Endodermal cell (in vitro differentiated cells): ENCODE results near the gene BTBD2. TPM values are rescaled to one million over a fixed set of nuclear protein-coding genes. Genes with fewer than 3 reads are reported as not detected.

Experiments used
- DNase-seq: peaks from one replicate; pipeline ENCODE4 v3.0.0-alpha.2; 2017
- H3K27ac ChIP-seq: 2 replicates; pipeline ENCODE4 v1.5.1; 2013; ENCODE audit warnings: mild to moderate bottlenecking, low read depth, low read length, moderate library complexity
- H3K27me3 ChIP-seq: 2 replicates; pipeline ENCODE4 v1.6.1; 2013; ENCODE audit warnings: mild to moderate bottlenecking, low read length, moderate library complexity; ENCODE audit not compliant: insufficient read depth, control insufficient read depth, poor library complexity, severe bottlenecking
- H3K36me3 ChIP-seq: 2 replicates; pipeline ENCODE4 v1.7.0; 2013; ENCODE audit warnings: mild to moderate bottlenecking, low read length, moderate library complexity; ENCODE audit not compliant: control insufficient read depth, insufficient read depth
- H3K4me1 ChIP-seq: one replicate; pipeline ENCODE4 v1.7.0; 2013; ENCODE audit warnings: low read length; ENCODE audit not compliant: control insufficient read depth, insufficient read depth
- H3K4me3 ChIP-seq: 2 replicates; pipeline ENCODE4 v1.5.1; 2013; ENCODE audit warnings: mild to moderate bottlenecking, low read length, moderate library complexity
- H3K9ac ChIP-seq: 2 replicates; pipeline ENCODE4 v1.6.1; 2013; ENCODE audit warnings: mild to moderate bottlenecking, low read length, moderate library complexity; ENCODE audit not compliant: poor library complexity, severe bottlenecking; ENCODE audit errors: extremely low read depth
- H3K9me3 ChIP-seq: 2 replicates; pipeline ENCODE4 v1.6.1; 2013; ENCODE audit warnings: mild to moderate bottlenecking, low read length, moderate library complexity; ENCODE audit not compliant: control insufficient read depth
- H3K27ac Mint-ChIP-seq: 2 replicates; pipeline ENCODE4 v1.8.0; 2020; ENCODE audit warnings: mixed read lengths
- H3K27me3 Mint-ChIP-seq: 2 replicates; pipeline ENCODE4 v1.8.0; 2021; ENCODE audit warnings: mild to moderate bottlenecking, mixed read lengths; ENCODE audit not compliant: insufficient read depth
- H3K36me3 Mint-ChIP-seq: 2 replicates; pipeline ENCODE4 v1.8.0; 2020; ENCODE audit warnings: low read depth, mixed read lengths
- H3K4me1 Mint-ChIP-seq: 2 replicates; pipeline ENCODE4 v1.8.0; 2020; ENCODE audit warnings: mixed read lengths
- H3K4me3 Mint-ChIP-seq: 2 replicates; pipeline ENCODE4 v1.8.0; 2020; ENCODE audit warnings: mild to moderate bottlenecking, moderate library complexity, mixed read lengths
- H3K9me3 Mint-ChIP-seq: 2 replicates; pipeline ENCODE4 v1.8.0; 2020; ENCODE audit warnings: mild to moderate bottlenecking, mixed read lengths
- WGBS, 2 experiments: methylation state at CpG; one replicate each; pipeline versions ENCODE4 v1.1.5 to v1.1.7; 2013; ENCODE audit warnings: missing lambda C conversion rate in 2 of 2, mixed read lengths in 1 of 2; ENCODE audit not compliant: insufficient coverage in 1 of 2, insufficient read length in 1 of 2; 5-methylcytosine and 5-hydroxymethylcytosine counted together
- total RNA-seq, 2 donors: library from RNA; stranded (reverse); fragmentation: NEBNext Ultra II Directional in 1 of 2; extraction: Animal tissue kit (Norgen Biotek cat#: 25700) in 1 of 2; gene quantifications; 2 replicates in 1 of 2; 3 replicates in 1 of 2; pipeline ENCODE4 v1.2.1, GENCODE V29; 2021
- TF ChIP-seq, protein P1 (sequence below): fragments of 200-600 bp; sonication (generic); conservative IDR thresholded peaks from 2 replicates; pipeline ENCODE4 v1.5.0; 2021; ENCODE audit warnings: antibody characterized with exemption, mild to moderate bottlenecking

The BTBD2 gene
- total RNA-seq, 2 donors from 2014 or later, result 107 to 112 TPM

DNA sequence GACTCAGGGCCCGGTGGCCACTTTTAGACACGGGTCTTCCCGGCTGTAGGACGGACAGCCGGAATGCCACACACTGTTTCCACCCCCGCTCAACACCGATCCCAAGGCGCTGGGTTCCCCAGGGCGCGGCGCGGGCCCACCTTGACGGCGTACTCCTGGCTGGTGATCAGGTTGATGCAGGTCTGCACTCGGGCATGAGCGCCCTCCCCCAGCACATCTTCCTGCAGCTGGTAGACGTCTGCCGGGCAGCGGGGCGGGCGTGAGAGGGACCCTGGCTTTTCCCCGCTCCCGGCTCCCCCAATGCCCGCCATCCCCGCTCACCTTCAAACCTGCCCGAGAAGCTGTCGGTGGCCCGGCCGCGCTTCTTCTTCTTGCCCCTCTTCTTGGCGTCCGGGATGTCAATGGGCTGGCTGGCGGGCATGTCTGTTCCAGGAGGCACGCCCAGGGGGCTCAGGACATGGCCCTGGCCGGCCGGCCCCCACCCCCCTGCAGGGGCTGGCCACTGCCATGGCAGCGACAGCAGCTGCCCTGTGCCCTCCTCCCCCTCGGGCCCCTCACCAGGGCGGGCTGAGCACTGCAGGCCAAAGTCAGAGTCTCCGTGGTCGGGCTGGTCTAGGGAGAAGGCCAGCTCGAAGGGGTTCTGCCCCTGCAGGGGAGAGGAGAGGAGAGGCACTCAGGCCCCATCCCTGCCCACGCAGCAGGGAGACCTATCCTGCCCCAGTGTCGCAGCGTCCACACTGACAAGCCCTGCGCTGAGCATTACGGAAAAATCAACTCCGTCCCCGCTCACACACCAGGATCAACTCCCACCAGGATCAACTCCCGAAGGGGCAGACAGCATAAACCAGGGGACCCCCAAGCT lies 30.8 kb upstream of the BTBD2 start:
- no peak overlapping the region for H3K4me3 Mint-ChIP-seq
- H3K4me1 ChIP-seq, result peaks cover 14% of the 10 kb centered on the region
- H3K36me3 Mint-ChIP-seq, result peaks cover 8% of the 10 kb centered on the region
- H3K27me3 Mint-ChIP-seq, result no peaks in the 10 kb centered on the region
- H3K4me1 Mint-ChIP-seq, result no peaks in the 10 kb centered on the region
- no peak overlapping the region for H3K27ac Mint-ChIP-seq
- H3K9ac ChIP-seq, result no peak overlapping the region
- no peak overlapping the region for H3K4me3 ChIP-seq
- H3K9me3 ChIP-seq, result no peaks in the 10 kb centered on the region
- peaks cover 27% of the 10 kb centered on the region for H3K36me3 ChIP-seq
- H3K27me3 ChIP-seq, result no peaks in the 10 kb centered on the region
- H3K27ac ChIP-seq, result no peak overlapping the region
- DNase-seq, result no peak
- TF ChIP-seq, protein P1, sequence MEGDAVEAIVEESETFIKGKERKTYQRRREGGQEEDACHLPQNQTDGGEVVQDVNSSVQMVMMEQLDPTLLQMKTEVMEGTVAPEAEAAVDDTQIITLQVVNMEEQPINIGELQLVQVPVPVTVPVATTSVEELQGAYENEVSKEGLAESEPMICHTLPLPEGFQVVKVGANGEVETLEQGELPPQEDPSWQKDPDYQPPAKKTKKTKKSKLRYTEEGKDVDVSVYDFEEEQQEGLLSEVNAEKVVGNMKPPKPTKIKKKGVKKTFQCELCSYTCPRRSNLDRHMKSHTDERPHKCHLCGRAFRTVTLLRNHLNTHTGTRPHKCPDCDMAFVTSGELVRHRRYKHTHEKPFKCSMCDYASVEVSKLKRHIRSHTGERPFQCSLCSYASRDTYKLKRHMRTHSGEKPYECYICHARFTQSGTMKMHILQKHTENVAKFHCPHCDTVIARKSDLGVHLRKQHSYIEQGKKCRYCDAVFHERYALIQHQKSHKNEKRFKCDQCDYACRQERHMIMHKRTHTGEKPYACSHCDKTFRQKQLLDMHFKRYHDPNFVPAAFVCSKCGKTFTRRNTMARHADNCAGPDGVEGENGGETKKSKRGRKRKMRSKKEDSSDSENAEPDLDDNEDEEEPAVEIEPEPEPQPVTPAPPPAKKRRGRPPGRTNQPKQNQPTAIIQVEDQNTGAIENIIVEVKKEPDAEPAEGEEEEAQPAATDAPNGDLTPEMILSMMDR, result no peak
- no peaks in the 10 kb centered on the region for H3K9me3 Mint-ChIP-seq
- WGBS, 2 experiments, result 94 to 95% methylated on average over 41 to 50 of the region's 50 CpGs

DNA sequence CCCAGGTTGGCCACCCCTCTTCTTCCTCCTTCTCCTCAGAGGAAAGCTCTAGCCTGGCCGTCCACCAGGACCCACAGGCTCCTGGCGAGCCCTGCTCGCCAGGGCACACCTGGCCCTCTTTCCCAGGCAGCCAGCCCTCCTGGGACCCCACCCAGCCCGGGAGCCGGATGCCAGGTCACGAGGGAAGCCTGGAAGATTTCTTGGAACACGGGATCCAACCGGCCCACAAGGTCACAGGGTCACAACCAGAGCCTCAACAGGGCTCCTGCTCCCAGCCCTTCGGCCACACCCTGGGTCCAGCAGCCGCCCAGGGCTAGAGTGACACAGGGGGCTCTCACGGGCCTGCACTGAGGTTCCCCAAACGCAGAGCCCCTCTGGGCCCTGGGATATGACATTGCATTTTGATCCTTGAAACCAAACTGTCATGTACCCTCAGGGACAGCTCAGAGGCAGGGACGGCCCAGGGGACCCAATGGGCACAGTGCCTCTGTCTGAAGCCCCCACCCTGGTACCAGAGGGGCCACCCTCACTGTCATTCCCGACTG lies 30.1 kb upstream of the BTBD2 start:
- peaks cover 34% of the 10 kb centered on the region for H3K36me3 ChIP-seq
- H3K27me3 ChIP-seq, result no peaks in the 10 kb centered on the region
- H3K27ac ChIP-seq, result no peak overlapping the region
- TF ChIP-seq, protein P1, result no peak
- H3K9ac ChIP-seq, result no peak overlapping the region
- Mint-ChIP-seq H3K9me3 (no peaks in the 10 kb centered on the region), H3K27me3 (no peaks in the 10 kb centered on the region), H3K36me3 (peaks cover 11% of the 10 kb centered on the region), H3K4me1 (no peaks in the 10 kb centered on the region), H3K27ac (no peak overlapping the region), H3K4me3 (no peak overlapping the region)
- H3K9me3 ChIP-seq, result no peaks in the 10 kb centered on the region
- no peak for DNase-seq
- no peak overlapping the region for H3K4me3 ChIP-seq
- 93 to 98% methylated on average over 9 to 14 of the region's 14 CpGs for WGBS, 2 experiments
- peaks cover 14% of the 10 kb centered on the region for H3K4me1 ChIP-seq

DNA sequence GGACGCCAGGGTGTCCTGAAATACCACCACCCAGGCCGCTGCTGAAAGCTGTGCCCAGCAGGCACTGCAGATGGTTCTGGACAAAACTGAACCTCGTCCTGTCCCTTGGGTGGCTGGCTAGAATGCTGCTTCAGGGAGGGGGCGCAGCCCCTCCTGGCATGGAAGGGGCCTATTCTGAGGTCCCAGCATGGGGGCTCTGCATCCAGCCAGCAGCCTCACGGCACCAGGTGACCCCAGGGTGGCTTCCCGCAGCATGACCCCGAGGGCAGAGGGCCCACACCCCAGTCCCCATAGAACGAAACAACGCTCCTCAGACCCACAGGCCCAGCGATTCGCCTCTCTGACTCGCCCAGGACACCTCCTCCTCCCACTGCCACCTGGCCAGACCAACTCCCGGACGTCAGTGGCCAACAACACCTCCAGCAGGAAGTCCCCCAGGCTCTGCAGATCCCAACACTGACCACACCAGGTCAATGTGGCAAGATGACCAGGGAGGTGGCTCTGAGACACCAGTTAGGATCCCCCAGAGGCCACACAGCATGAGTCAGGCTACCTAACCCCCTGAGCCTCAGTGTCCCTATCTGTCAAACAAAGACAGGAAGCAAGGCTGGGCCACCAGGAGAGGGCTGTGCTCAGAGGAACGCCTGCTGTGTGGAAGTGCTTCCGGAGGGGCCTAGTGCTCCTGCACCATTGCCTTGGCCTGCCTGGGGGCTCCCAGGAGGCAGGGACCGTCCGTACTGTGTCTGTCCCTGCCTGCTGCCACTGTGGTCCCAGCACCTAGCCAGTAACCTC lies 29.4 kb upstream of the BTBD2 start:
- no peaks in the 10 kb centered on the region for H3K4me1 Mint-ChIP-seq
- TF ChIP-seq, protein P1, result no peak
- Histone ChIP-seq H3K27me3 (no peaks in the 10 kb centered on the region), H3K9me3 (no peaks in the 10 kb centered on the region), H3K36me3 (peaks cover 40% of the 10 kb centered on the region), H3K27ac (no peak overlapping the region), H3K4me3 (no peak overlapping the region), H3K4me1 (peaks cover 14% of the 10 kb centered on the region), H3K9ac (no peak overlapping the region)
- no peak overlapping the region for H3K4me3 Mint-ChIP-seq
- peak overlapping the region; percentile 30 for H3K27ac Mint-ChIP-seq
- H3K36me3 Mint-ChIP-seq, result peaks cover 13% of the 10 kb centered on the region
- WGBS, 2 experiments, result 93 to 95% methylated on average over 12 to 18 of the region's 18 CpGs
- DNase-seq, result peak; percentile 45
- no peaks in the 10 kb centered on the region for H3K9me3 Mint-ChIP-seq
- no peaks in the 10 kb centered on the region for H3K27me3 Mint-ChIP-seq
